ENCODE measurements around the gene RAB22A.

GRCh38 chr20:58325912-58326311 lies 16.4 kb downstream of the RAB22A start:
- TF ChIP-seq CTCF (IDR thresholded peaks at IDR 0.05) (no peak), POLR2A (IDR thresholded peaks at IDR 0.05) (no peak), POLR2AphosphoS5 (IDR thresholded peaks at IDR 0.05) (no peak)
